ENCODE measurements around the gene UBXN10. TPM values are rescaled to one million over a fixed set of nuclear protein-coding genes. Genes with fewer than 3 reads are reported as not detected.
"Not testable (repeated sequence)": the region's sequence is repeated elsewhere in the genome, so short reads cannot be mapped to it uniquely, and the experiment has no call there.

UBXN10 gene
- total RNA-seq, 4 donors from 2014 or later, result 0.32 to 2.1 (median 1.2) TPM

- ATAC-seq (ENCODE audit: low FRiP score), result no peak
- no peak for TF ChIP-seq CTCF (IDR thresholded peaks at IDR 0.05)
Observed at GRCh38 chr1:20223551-20224419, 37.9 kb downstream of the UBXN10 start.

GRCh38 chr1:20224546-20224945 is 38.6 kb downstream of the UBXN10 start:
- TF ChIP-seq CTCF (IDR thresholded peaks at IDR 0.05), result no peak
- no peak for ATAC-seq (ENCODE audit: low FRiP score)
- no peak for DNase-seq (ENCODE audit: low spot score)

More at GRCh38 chr1:20223551-20224419, 37.9 kb downstream of the UBXN10 start:
- DNase-seq (ENCODE audit: low spot score), result no peak

- DNase-seq (ENCODE audit: low spot score) (no peak), ATAC-seq (ENCODE audit: low FRiP score) (no peak)
Observed at GRCh38 chr1:20227704-20228103, 41.8 kb downstream of the UBXN10 start.

GRCh38 chr1:20228314-20228825 is 42.5 kb downstream of the UBXN10 start:
- DNase-seq (ENCODE audit: low spot score) (no peak), ATAC-seq (ENCODE audit: low FRiP score) (no peak)
- no peak for TF ChIP-seq CTCF (IDR thresholded peaks at IDR 0.05)

More at GRCh38 chr1:20227704-20228103, 41.8 kb downstream of the UBXN10 start:
- TF ChIP-seq CTCF (IDR thresholded peaks at IDR 0.05), result no peak

GRCh38 chr1:20229171-20229570 is 43.3 kb downstream of the UBXN10 start:
- ATAC-seq (ENCODE audit: low FRiP score) (no peak), DNase-seq (ENCODE audit: low spot score) (no peak)
- no peak for TF ChIP-seq CTCF (IDR thresholded peaks at IDR 0.05)

GRCh38 chr1:20232564-20232963 is 46.7 kb downstream of the UBXN10 start:
- not testable (repeated sequence) for ATAC-seq (ENCODE audit: low FRiP score); DNase-seq (ENCODE audit: low spot score)

- ATAC-seq (ENCODE audit: low FRiP score), result no peak
Observed at GRCh38 chr1:20233394-20233793, 47.5 kb downstream of the UBXN10 start.

More at GRCh38 chr1:20233394-20233793, 47.5 kb downstream of the UBXN10 start:
- TF ChIP-seq CTCF (IDR thresholded peaks at IDR 0.05), result no peak
- DNase-seq (ENCODE audit: low spot score), result no peak
